HG03139 (cell line): ENCODE results near the gene CARM1.
"Not testable (repeated sequence)": the region's sequence is repeated elsewhere in the genome, so short reads cannot be mapped to it uniquely, and the experiment has no call there.

ENCODE experiments used
- ATAC-seq: cut with Tn5 transposase; IDR thresholded peaks from one replicate; pipeline ENCODE4 v1.9.1; 2021; ENCODE audit not compliant: unreplicated experiment

Gene CARM1

DNA sequence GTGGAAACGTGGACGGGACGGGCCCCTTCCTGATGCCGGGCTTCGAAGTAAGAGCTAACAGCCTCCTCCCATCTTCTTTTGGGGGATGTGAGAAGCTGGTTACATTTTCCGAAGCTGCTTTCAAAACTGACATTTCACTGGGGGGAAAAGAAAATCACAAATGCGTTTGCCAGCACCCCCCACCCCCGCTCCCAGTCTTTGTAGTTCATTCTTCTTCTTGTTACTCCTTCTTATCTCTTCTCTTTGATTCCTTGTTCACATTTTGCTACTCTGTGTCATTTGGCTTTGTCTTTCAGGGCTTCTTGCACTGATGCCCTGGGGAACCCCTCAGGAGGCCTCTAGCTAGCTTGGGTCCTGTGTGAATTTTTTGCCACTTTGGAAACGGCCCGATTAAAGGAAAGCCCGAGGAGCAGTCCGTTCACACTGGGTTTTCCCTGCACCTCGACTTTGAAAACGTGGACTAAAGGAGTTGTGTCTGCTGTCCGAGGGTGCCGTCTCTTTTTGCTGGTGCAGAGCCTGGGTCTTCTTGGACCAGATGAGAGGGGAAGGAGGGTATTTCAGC, 1.3 kb downstream of the CARM1 start:
- ATAC-seq: no peak

DNA sequence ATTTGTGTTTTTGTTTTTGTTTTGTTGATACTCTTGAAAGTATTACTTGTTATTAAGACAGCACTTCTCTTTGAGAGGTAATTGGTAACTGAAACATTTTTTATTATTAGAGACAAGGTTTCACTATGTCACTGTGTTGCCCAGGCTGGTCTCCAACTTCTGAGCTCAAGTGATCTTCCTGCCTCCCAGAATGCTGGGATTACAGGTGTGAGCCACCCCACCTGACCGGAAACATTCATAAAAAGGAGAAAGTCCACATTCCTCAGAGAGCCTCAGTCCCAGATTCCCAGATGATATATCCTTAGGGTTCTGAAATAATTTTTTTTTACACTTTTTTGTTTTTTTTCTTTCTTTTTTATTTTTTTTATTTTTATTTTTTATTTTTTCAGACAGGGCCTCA, 2.7 kb downstream of the CARM1 start:
- no peak for ATAC-seq

- peak; percentile 34 for ATAC-seq
Observed at GRCh38 chr19:10876459-10877240, 5.3 kb downstream of the CARM1 start.

GRCh38 chr19:10877608-10878007, 6.3 kb downstream of the CARM1 start:
- ATAC-seq: not testable (repeated sequence)

- no peak for ATAC-seq
Observed at GRCh38 chr19:10878253-10878652, 6.9 kb downstream of the CARM1 start.

- ATAC-seq: no peak
Observed at GRCh38 chr19:10881403-10882107, 10.2 kb downstream of the CARM1 start.

DNA sequence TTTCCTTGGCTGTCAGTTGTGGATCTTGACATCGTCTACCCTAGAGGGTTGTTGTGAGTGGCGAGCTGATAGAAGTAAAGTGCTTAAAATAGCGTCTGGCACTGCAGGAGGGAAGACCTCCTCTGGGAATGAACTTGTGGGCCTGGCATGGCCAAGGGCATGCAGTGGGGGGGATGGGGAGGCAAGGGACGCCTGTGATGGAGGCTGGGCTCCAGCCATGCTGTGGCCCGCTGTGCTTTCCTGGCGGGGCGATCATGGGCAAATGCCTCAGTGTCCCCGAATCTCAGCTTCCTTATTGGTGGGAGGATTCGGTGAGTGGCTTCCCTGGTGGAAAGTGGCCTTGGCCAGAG, 10.7 kb downstream of the CARM1 start:
- ATAC-seq: no peak

DNA sequence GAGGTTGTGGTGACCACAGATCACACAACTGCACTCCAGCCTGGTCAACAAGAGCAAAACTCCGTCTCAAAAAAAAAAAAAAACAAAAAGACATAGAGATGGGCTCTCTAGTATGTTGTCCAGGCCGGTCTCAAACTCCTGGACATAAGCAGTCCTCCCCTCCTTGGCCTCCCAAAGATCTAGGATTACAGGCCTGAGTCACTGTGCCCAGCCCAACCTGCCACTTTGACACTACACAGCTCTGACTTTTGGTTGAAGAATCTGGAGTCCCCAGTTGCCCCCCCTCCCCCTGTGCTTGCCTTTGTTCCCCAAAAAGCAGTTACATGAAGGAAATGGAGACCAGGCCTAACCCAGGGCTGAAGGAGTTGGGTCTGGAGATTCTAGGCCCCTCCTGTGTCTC, 12.9 kb downstream of the CARM1 start:
- no peak for ATAC-seq

GRCh38 chr19:10885201-10886169, 14.1 kb downstream of the CARM1 start:
- no peak for ATAC-seq

- no peak for ATAC-seq
Observed at GRCh38 chr19:10887616-10888367, 16.4 kb downstream of the CARM1 start.

DNA sequence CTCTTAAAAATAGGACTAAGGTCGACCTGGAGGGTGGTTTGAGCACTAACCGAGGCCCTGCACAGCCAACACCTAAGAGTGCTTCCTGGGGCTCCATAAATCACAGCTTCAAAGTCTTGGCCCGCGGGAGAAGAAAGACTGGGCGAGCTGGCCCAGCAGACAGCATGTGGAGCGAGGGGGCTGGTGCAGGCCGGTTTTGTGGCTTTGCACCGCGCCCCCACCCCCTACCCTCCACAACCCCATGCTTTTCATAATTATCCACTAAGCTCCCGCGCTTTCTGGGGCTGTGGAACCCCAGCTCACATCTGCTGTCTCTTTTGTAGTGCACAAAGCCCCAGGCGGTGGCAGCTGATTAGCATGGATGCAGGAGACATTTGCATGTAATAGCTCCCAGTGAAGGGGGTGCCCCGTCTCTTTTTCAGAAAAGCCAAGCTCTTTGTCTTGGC, 17.1 kb downstream of the CARM1 start:
- no peak for ATAC-seq

GRCh38 chr19:10889880-10890279, 18.5 kb downstream of the CARM1 start:
- ATAC-seq: no peak

DNA sequence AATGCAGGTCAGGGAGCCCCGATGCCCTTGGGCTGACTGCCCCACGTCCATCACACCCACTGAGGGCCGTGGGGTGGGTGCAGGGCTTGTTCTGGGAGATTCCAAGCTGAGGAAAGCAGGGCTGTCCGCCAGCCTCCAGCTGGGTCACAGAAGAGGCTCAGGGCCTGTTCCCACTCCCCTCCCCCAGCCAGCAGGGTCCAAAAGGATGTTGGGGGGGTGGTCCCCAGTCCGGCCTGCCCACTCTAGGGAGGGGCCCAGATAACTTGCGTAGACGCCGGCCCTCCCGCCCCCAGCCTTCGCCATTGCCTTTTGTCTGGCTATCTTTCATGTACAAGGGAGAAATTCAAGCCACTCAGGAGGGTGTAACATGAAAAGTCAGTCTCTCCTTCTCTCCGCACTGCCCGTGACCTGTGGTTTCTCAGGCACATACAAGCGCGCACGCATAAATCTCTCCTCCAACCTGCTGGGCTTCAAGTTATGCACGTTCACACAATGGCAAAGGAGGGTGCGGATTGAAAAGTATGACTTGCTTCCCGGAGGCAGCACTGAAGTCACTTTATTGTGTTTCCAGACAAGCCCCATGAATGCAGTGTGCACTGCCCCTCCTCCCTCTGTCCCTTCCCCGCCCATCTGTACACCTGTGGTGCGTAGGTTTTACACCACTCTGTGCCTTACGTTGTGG, 20.2 kb downstream of the CARM1 start:
- ATAC-seq: no peak

- ATAC-seq: no peak
Observed at GRCh38 chr19:10892256-10892655, 20.9 kb downstream of the CARM1 start.

DNA sequence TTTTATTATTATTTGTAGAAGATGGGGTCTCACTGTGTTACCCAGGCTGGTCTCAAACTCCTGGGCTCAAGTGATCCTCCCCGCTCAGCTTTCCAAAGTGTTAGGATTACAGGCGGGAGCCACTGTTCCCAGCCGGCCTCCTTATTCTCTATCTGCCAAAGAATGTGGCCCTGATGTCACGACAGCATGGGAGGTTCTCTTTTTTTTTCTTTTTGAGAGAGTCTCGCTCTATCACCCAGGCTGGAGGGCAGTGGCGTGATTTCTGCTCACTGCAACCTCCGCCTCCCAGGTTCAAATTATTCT, 23.5 kb downstream of the CARM1 start:
- no peak for ATAC-seq

DNA sequence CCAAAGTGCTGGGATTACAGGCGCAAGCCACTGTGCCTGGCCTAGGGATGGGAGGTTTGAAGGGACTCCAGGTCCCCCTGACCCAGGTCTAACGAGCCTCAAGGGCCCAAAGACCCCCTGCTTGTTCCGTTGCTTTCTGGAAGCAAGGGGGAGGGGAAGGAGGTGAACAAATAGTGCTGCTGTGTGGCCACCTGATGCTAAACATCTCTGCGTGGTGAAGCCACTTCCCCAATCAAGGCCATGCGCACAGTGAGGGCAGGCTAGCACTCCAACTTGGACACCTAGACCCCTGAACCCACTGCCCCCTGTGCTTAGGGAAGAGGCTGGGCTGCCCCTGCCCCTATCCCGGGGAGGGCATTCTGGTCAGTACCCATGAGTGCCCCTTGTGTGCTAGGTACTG, 24.0 kb downstream of the CARM1 start:
- ATAC-seq: no peak

GRCh38 chr19:10895920-10896319, 24.6 kb downstream of the CARM1 start:
- ATAC-seq: no peak

- ATAC-seq: no peak
Observed at GRCh38 chr19:10896851-10897526, 25.6 kb downstream of the CARM1 start.

DNA sequence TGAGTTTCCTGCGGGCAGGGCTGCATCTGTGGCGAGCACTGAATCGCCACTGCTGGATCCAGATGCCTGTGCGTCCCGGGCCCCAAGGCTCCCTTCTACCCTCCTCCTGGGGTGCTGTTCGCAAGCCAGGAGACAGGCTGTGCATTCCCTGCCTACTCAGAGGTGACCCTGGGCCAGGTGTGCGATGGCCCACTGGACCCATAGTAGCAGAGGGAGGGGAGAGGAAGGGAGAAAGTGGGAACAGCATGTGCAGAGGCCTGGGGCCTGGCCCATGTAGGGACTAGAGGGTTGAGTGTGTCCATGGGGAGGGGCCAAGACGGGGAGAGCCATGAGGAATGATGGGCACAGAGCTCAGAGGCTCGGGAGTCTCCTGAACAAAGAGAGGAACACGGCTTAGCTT, 27.3 kb downstream of the CARM1 start:
- ATAC-seq: no peak
